ENCODE data around the gene ZNF236. TPM values are rescaled to one million over a fixed set of nuclear protein-coding genes. Genes with fewer than 3 reads are reported as not detected.

The ZNF236 gene
- total RNA-seq, 1 donor from 2014 or later, result 13.3 TPM

GRCh38 chr18:76985156-76985950 lies 163.0 kb downstream of the ZNF236 start:
- no peaks in the 10 kb centered on the region for H3K36me3 ChIP-seq (ENCODE audit: insufficient read depth, low read length)
- no peaks in the 10 kb centered on the region for H4K20me1 ChIP-seq (ENCODE audit: insufficient read depth, low read length)
- H3K4me3 ChIP-seq (ENCODE audit: insufficient read depth, low read depth, low read length), result no peak overlapping the region
- no peaks in the 10 kb centered on the region for H3K79me2 ChIP-seq (ENCODE audit: insufficient read depth, low read length)
- H3K4me2 ChIP-seq (ENCODE audit: low read length), result no peak overlapping the region
- no peak for FAIRE-seq
- Mint-ChIP-seq H3K36me3 (ENCODE audit: low read depth, unreplicated experiment) (peaks cover 2% of the 10 kb centered on the region), H3K9me3 (ENCODE audit: unreplicated experiment) (no peaks in the 10 kb centered on the region), H3K4me1 (ENCODE audit: low read depth, unreplicated experiment) (peaks cover 2% of the 10 kb centered on the region), H3K27me3 (ENCODE audit: low read depth, unreplicated experiment) (peaks cover 12% of the 10 kb centered on the region), H3K4me3 (ENCODE audit: unreplicated experiment) (no peak overlapping the region), H3K27ac (ENCODE audit: unreplicated experiment) (no peak overlapping the region)
- DNase-seq (ENCODE audit: low read depth), result no peak
- no peaks in the 10 kb centered on the region for H3K9me3 ChIP-seq (ENCODE audit: insufficient read depth, low read depth, low read length)
- no peak overlapping the region for H2AFZ ChIP-seq (ENCODE audit: low read depth, low read length)
- no peak overlapping the region for H3K27ac ChIP-seq (ENCODE audit: low read depth, low read length)
- no peak overlapping the region for H3K9ac ChIP-seq (ENCODE audit: low read length)
- no peaks in the 10 kb centered on the region for H3K4me1 ChIP-seq (ENCODE audit: insufficient read depth, low read length)
- no peak for TF ChIP-seq EZH2 (IDR thresholded peaks at IDR 0.05; ENCODE audit: insufficient read depth, low read length)
- no peak for TF ChIP-seq CTCF (IDR thresholded peaks at IDR 0.05; ENCODE audit: insufficient read depth, low read depth, low read length)
- H3K27me3 ChIP-seq (ENCODE audit: insufficient read depth, low read length), result peaks cover 5% of the 10 kb centered on the region

DNA sequence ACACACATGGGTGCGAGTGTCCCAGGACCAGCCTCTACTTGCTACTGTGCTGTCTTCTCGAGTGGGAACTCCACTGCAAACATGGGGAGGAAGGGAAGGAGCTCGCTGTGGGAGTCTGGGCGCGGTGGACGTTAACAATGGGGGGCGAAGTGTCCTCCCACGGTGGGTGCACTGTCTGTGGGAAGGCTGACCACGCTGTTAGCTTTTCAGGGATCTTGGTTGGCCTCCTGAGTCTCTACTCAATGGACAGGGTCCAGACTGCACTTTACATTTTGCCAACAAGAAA lies 163.5 kb downstream of the ZNF236 start:
- Mint-ChIP-seq H3K36me3 (ENCODE audit: low read depth, unreplicated experiment) (peaks cover 2% of the 10 kb centered on the region), H3K27me3 (ENCODE audit: low read depth, unreplicated experiment) (peaks cover 16% of the 10 kb centered on the region), H3K27ac (ENCODE audit: unreplicated experiment) (no peak overlapping the region), H3K4me1 (ENCODE audit: low read depth, unreplicated experiment) (peaks cover 2% of the 10 kb centered on the region), H3K9me3 (ENCODE audit: unreplicated experiment) (no peaks in the 10 kb centered on the region), H3K4me3 (ENCODE audit: unreplicated experiment) (no peak overlapping the region)
- Histone ChIP-seq H4K20me1 (ENCODE audit: insufficient read depth, low read length) (no peaks in the 10 kb centered on the region), H3K79me2 (ENCODE audit: insufficient read depth, low read length) (no peaks in the 10 kb centered on the region), H3K9ac (ENCODE audit: low read length) (no peak overlapping the region), H3K4me1 (ENCODE audit: insufficient read depth, low read length) (no peaks in the 10 kb centered on the region), H3K27ac (ENCODE audit: low read depth, low read length) (no peak overlapping the region), H2AFZ (ENCODE audit: low read depth, low read length) (no peak overlapping the region), H3K4me2 (ENCODE audit: low read length) (no peak overlapping the region), H3K36me3 (ENCODE audit: insufficient read depth, low read length) (no peaks in the 10 kb centered on the region), H3K4me3 (ENCODE audit: insufficient read depth, low read depth, low read length) (no peak overlapping the region), H3K9me3 (ENCODE audit: insufficient read depth, low read depth, low read length) (no peaks in the 10 kb centered on the region), H3K27me3 (ENCODE audit: insufficient read depth, low read length) (peaks cover 5% of the 10 kb centered on the region)
- TF ChIP-seq EZH2 (IDR thresholded peaks at IDR 0.05; ENCODE audit: insufficient read depth, low read length) (no peak), CTCF (IDR thresholded peaks at IDR 0.05; ENCODE audit: insufficient read depth, low read depth, low read length) (no peak)
- no peak for FAIRE-seq
- DNase-seq (ENCODE audit: low read depth), result no peak

- H3K27ac Mint-ChIP-seq (ENCODE audit: unreplicated experiment), result no peak overlapping the region
- Histone ChIP-seq H3K4me1 (ENCODE audit: insufficient read depth, low read length) (no peaks in the 10 kb centered on the region), H3K9me3 (ENCODE audit: insufficient read depth, low read depth, low read length) (no peaks in the 10 kb centered on the region), H3K27ac (ENCODE audit: low read depth, low read length) (no peak overlapping the region), H3K4me3 (ENCODE audit: insufficient read depth, low read depth, low read length) (no peak overlapping the region), H3K79me2 (ENCODE audit: insufficient read depth, low read length) (no peaks in the 10 kb centered on the region), H3K9ac (ENCODE audit: low read length) (no peak overlapping the region), H3K36me3 (ENCODE audit: insufficient read depth, low read length) (no peaks in the 10 kb centered on the region), H2AFZ (ENCODE audit: low read depth, low read length) (no peak overlapping the region), H3K27me3 (ENCODE audit: insufficient read depth, low read length) (peaks cover 5% of the 10 kb centered on the region), H4K20me1 (ENCODE audit: insufficient read depth, low read length) (no peaks in the 10 kb centered on the region), H3K4me2 (ENCODE audit: low read length) (no peak overlapping the region)
- DNase-seq (ENCODE audit: low read depth) (no peak), FAIRE-seq (no peak)
- H3K4me1 Mint-ChIP-seq (ENCODE audit: low read depth, unreplicated experiment), result peaks cover 2% of the 10 kb centered on the region
- TF ChIP-seq CTCF (IDR thresholded peaks at IDR 0.05; ENCODE audit: insufficient read depth, low read depth, low read length), result no peak
- no peak for TF ChIP-seq EZH2 (IDR thresholded peaks at IDR 0.05; ENCODE audit: insufficient read depth, low read length)
- H3K4me3 Mint-ChIP-seq (ENCODE audit: unreplicated experiment), result no peak overlapping the region
- H3K27me3 Mint-ChIP-seq (ENCODE audit: low read depth, unreplicated experiment), result peaks cover 19% of the 10 kb centered on the region
- peaks cover 2% of the 10 kb centered on the region for H3K36me3 Mint-ChIP-seq (ENCODE audit: low read depth, unreplicated experiment)
- no peaks in the 10 kb centered on the region for H3K9me3 Mint-ChIP-seq (ENCODE audit: unreplicated experiment)
Observed at GRCh38 chr18:76986406-76986805, 164.0 kb downstream of the ZNF236 start.
